GM12878 (cell line): Measurements from ENCODE around the gene ACSL3. TPM values are rescaled to one million over a fixed set of nuclear protein-coding genes. Genes with fewer than 3 reads are reported as not detected.

Experiments
- ATAC-seq: fragments of 200-7000 bp; cut with Tn5 transposase; 3 replicates; pipeline ENCODE4 v1.9.1; 2020; ENCODE audit warnings: mild to moderate bottlenecking, moderate library complexity
- BruUV-seq: library from RNA; stranded (reverse); fragments of 400-500 nt; replicated peaks from 2 replicates; lab custom pipeline; 2021; lab: Mats Ljungman, UMichigan
- CTCF ChIA-PET: fragments of 300-600 bp; sonication (Branson Sonifier 250); formaldehyde crosslinking; extraction: SDS; loops from one replicate; lab custom pipeline; 2021; ENCODE audit warnings: inconsistent platforms; lab: Yijun Ruan, JAX
- POLR2A ChIA-PET: fragments of 350-600 bp; formaldehyde crosslinking; extraction: SDS; loops from one replicate; lab custom pipeline; 2021; ENCODE audit warnings: inconsistent platforms; lab: Charles Lee
- RAD21 ChIA-PET: fragments of 300-600 bp; sonication (Branson Sonifier 250); formaldehyde crosslinking; loops from one replicate; lab custom pipeline; 2023; ENCODE audit warnings: antibody characterized with exemption; ENCODE audit not compliant: unreplicated experiment; lab: Charles Lee
- SMC1A ChIA-PET: fragments of 300-600 bp; sonication (Branson Sonifier 250); formaldehyde crosslinking; loops from one replicate; lab custom pipeline; 2023; ENCODE audit not compliant: unreplicated experiment, uncharacterized antibody; lab: Charles Lee
- DNase-seq: peaks from one replicate; pipeline ENCODE4 v3.0.0-alpha.2; 2011; ENCODE audit warnings: low read depth, low spot score
- FAIRE-seq: peaks from 3 replicates; lab custom pipeline; 2011; peaks lifted over from hg19 to GRCh38; lab: Jason Lieb, UNC
- H2AFZ ChIP-seq: 2 replicates; pipeline ENCODE4 v1.6.0; 2011; ENCODE audit warnings: low read depth, low read length, control low read depth; ENCODE audit not compliant: control insufficient read depth
- H3K27ac ChIP-seq: 2 replicates; pipeline ENCODE4 v1.5.1; 2011; ENCODE audit warnings: control low read depth; ENCODE audit not compliant: control insufficient read depth, insufficient read depth
- H3K27me3 ChIP-seq, 2 experiments: replicated peaks in 1 of 2; 2 replicates each; pipeline versions ENCODE4 v1.6.0 to v1.6.1; 2011; ENCODE audit warnings: low read length in 1 of 2; ENCODE audit not compliant: control insufficient read depth in 2 of 2, insufficient read depth in 2 of 2
- H3K36me3 ChIP-seq, 2 experiments: 2 replicates each; pipeline ENCODE4 v1.5.1; 2011; ENCODE audit warnings: low read length in 1 of 2; ENCODE audit not compliant: control insufficient read depth in 2 of 2, insufficient read depth in 2 of 2
- H3K4me1 ChIP-seq: 2 replicates; pipeline ENCODE4 v1.6.1; 2011; ENCODE audit warnings: mild to moderate bottlenecking, low read length, moderate library complexity, mixed read lengths; ENCODE audit not compliant: control insufficient read depth, insufficient read depth
- H3K4me2 ChIP-seq: 2 replicates; pipeline ENCODE4 v1.6.0; 2011; ENCODE audit warnings: control low read depth; ENCODE audit not compliant: control insufficient read depth, insufficient read depth
- H3K4me3 ChIP-seq: fragments of 200-600 bp; sonication (generic); 2 replicates; pipeline ENCODE4 v1.5.1; 2016
- H3K79me2 ChIP-seq: 2 replicates; pipeline ENCODE4 v1.6.0; 2011; ENCODE audit warnings: low read length; ENCODE audit not compliant: control insufficient read depth, insufficient read depth
- H3K9ac ChIP-seq: 2 replicates; pipeline ENCODE4 v1.8.0; 2011; ENCODE audit warnings: low read length, control low read depth, mixed read lengths; ENCODE audit not compliant: control insufficient read depth, insufficient read depth
- H3K9me3 ChIP-seq: replicated peaks from 3 replicates; pipeline ENCODE4 v1.5.1; 2011; ENCODE audit warnings: mild to moderate bottlenecking, low read length; ENCODE audit not compliant: control insufficient read depth, insufficient read depth
- H4K20me1 ChIP-seq: 2 replicates; pipeline ENCODE4 v1.6.0; 2011; ENCODE audit not compliant: control insufficient read depth, insufficient read depth
- KAT2A ChIP-seq: conservative IDR thresholded peaks from 2 replicates; pipeline ENCODE4 v1.6.1; 2011; ENCODE audit warnings: low read depth, low read length; ENCODE audit not compliant: control insufficient read depth
- MYB ChIP-seq: fragments of 150-350 bp; IDR thresholded peaks from 2 replicates; pipeline ENCODE4 v1.6.1; 2014; ENCODE audit warnings: mild to moderate bottlenecking, low read depth, low read length, borderline replicate concordance
- WGBS: methylation state at CpG from one replicate; pipeline ENCODE4 v1.1.6; 2016; ENCODE audit warnings: low lambda C conversion rate; ENCODE audit not compliant: insufficient replicate concordance, insufficient coverage; ENCODE audit errors: missing lambda C conversion rate; 5-methylcytosine and 5-hydroxymethylcytosine counted together
- in situ Hi-C: fragments of 300-500 bp; cut with MboI; formaldehyde crosslinking; loops from 9 replicates; pipeline ENCODE4 v1.14.3; 2018; ENCODE audit warnings: mixed read lengths
- intact Hi-C: fragments of 100-400 bp; cut with micrococcal nuclease; formaldehyde crosslinking; loops from one replicate; pipeline ENCODE4 v1.14.2; 2022; ENCODE audit not compliant: unreplicated experiment
- polyA plus RNA-seq, 11 experiments: library from polyadenylated mRNA; depleted of rRNA in 4 of 11; unstranded in 6 of 11; stranded (reverse) in 5 of 11; fragments of >200 nt; fragmentation: Nextera tagmentation in 4 of 11; fragmentation: Illumina TruSeq in 1 of 11; extraction: Ambion mirVana in 4 of 11; extraction: Trizol in 1 of 11; gene quantifications; 1 replicate in 1 of 11; 2 replicates in 10 of 11; pipeline versions ENCODE4 v1.2.1 to v1.2.3, GENCODE V29; 2011 to 2016; ENCODE audit warnings: inconsistent platforms in 2 of 11, missing spikeins in 2 of 11, low read depth in 1 of 11
- total RNA-seq, 4 experiments: library from RNA; depleted of rRNA in 3 of 4; stranded (reverse); fragments of >200 nt in 3 of 4; fragmentation: Illumina TruSeq in 1 of 4; extraction: Trizol in 1 of 4; gene quantifications; 2 replicates each; pipeline versions ENCODE4 v1.2.1 to v1.2.3, GENCODE V29; 2013 to 2021
- TF ChIP-seq, protein P1 (sequence below): fragments of 450-650 bp; IDR thresholded peaks from 2 replicates; pipeline ENCODE4 v1.6.1; 2017; ENCODE audit warnings: mild to moderate bottlenecking, moderate library complexity

The ACSL3 gene
- total and polyA plus RNA-seq, 10 of the 15 experiments (the other 5 are each of a cell fraction or from before 2014, with no cell fraction given) = 15.6 to 83.9 (median 56.7) TPM

GRCh38 chr2:222823183-222823930 is 37.5 kb upstream of the ACSL3 start:
- Histone ChIP-seq H3K79me2 (no peaks in the 10 kb centered on the region), H3K9me3 (no peaks in the 10 kb centered on the region), H3K4me1 (no peaks in the 10 kb centered on the region; the same call in 1 of the 2 replicates), H3K9ac (no peak overlapping the region), H3K27ac (no peak overlapping the region), H3K27me3 (no peaks in the 10 kb centered on the region), H3K4me3 (no peak overlapping the region), H2AFZ (no peak overlapping the region), H4K20me1 (no peaks in the 10 kb centered on the region), H3K36me3 (no peaks in the 10 kb centered on the region), H3K4me2 (no peak overlapping the region)
- ATAC-seq = no peak
- POLR2A ChIA-PET = no interaction called here
- RAD21 ChIA-PET = no interaction called here
- no peak for DNase-seq
- no peak for FAIRE-seq
- SMC1A ChIA-PET = no interaction called here
- TF ChIP-seq, protein P1, sequence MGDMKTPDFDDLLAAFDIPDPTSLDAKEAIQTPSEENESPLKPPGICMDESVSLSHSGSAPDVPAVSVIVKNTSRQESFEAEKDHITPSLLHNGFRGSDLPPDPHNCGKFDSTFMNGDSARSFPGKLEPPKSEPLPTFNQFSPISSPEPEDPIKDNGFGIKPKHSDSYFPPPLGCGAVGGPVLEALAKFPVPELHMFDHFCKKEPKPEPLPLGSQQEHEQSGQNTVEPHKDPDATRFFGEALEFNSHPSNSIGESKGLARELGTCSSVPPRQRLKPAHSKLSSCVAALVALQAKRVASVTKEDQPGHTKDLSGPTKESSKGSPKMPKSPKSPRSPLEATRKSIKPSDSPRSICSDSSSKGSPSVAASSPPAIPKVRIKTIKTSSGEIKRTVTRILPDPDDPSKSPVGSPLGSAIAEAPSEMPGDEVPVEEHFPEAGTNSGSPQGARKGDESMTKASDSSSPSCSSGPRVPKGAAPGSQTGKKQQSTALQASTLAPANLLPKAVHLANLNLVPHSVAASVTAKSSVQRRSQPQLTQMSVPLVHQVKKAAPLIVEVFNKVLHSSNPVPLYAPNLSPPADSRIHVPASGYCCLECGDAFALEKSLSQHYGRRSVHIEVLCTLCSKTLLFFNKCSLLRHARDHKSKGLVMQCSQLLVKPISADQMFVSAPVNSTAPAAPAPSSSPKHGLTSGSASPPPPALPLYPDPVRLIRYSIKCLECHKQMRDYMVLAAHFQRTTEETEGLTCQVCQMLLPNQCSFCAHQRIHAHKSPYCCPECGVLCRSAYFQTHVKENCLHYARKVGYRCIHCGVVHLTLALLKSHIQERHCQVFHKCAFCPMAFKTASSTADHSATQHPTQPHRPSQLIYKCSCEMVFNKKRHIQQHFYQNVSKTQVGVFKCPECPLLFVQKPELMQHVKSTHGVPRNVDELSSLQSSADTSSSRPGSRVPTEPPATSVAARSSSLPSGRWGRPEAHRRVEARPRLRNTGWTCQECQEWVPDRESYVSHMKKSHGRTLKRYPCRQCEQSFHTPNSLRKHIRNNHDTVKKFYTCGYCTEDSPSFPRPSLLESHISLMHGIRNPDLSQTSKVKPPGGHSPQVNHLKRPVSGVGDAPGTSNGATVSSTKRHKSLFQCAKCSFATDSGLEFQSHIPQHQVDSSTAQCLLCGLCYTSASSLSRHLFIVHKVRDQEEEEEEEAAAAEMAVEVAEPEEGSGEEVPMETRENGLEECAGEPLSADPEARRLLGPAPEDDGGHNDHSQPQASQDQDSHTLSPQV = no peak
- TF ChIP-seq MYB (no peak), KAT2A (no peak)
- WGBS = 74% methylated on average over 6 of the region's 6 CpGs
- in situ Hi-C loops (no loop called here), intact Hi-C loops (no loop called here)
- no TSS peak for BruUV-seq
- CTCF ChIA-PET = interaction anchor here (1.2 kb wide), 1 partner anchor 116 kb away, joined by 3 read pairs; no protein-coding TSS in a partner anchor
